Uterus (tissue), 4 donors: Measurements from ENCODE around the gene TMEM184B. TPM values are rescaled to one million over a fixed set of nuclear protein-coding genes. Genes with fewer than 3 reads are reported as not detected.
"Not testable (repeated sequence)": the region's sequence is repeated elsewhere in the genome, so short reads cannot be mapped to it uniquely, and the experiment has no call there.

ENCODE experiments used
- DNase-seq, 2 donors: peaks; one replicate each; pipeline ENCODE4 v3.0.0-alpha.2; 2019 to 2020
- H3K27ac ChIP-seq, 2 donors: fragments of 200-600 bp; sonication (generic); 1 replicate in 1 of 2; 2 replicates in 1 of 2; pipeline ENCODE4 v1.5.1; 2016 to 2018
- H3K27me3 ChIP-seq, 2 donors: fragments of 200-600 bp; sonication (generic); one replicate each; pipeline ENCODE4 v1.5.1; 2018 to 2019; ENCODE audit warnings: control low read depth in 1 of 2
- H3K36me3 ChIP-seq, 2 donors: fragments of 200-600 bp; sonication (generic); one replicate each; pipeline ENCODE4 v1.5.1; 2019; ENCODE audit warnings: control low read depth in 1 of 2
- H3K4me1 ChIP-seq, 2 donors: fragments of 200-600 bp; sonication (generic); one replicate each; pipeline ENCODE4 v1.5.1; 2018 to 2019; ENCODE audit warnings: control low read depth in 1 of 2
- H3K4me3 ChIP-seq, 2 donors: fragments of 200-600 bp; sonication (generic); 1 replicate in 1 of 2; 2 replicates in 1 of 2; pipeline ENCODE4 v1.5.1; 2018 to 2019; ENCODE audit warnings: mild to moderate bottlenecking in 1 of 2
- H3K9me3 ChIP-seq, 2 donors: fragments of 200-600 bp; sonication (generic); one replicate each; pipeline ENCODE4 v1.5.1; 2019; ENCODE audit warnings: control low read depth in 1 of 2
- CTCF ChIP-seq, 4 experiments: fragments of 200-600 bp in 2 of 4; fragments of 450-650 bp in 2 of 4; sonication (generic) in 2 of 4; IDR thresholded peaks; one replicate each; pipeline ENCODE4 v1.5.1; 2016 to 2019; ENCODE audit warnings: antibody characterized with exemption in 4 of 4, mild to moderate bottlenecking in 2 of 4, moderate library complexity in 1 of 4
- POLR2A ChIP-seq, 2 donors: fragments of 450-650 bp; IDR thresholded peaks; one replicate each; pipeline ENCODE4 v1.6.1; 2016; ENCODE audit warnings: antibody characterized with exemption in 2 of 2, mild to moderate bottlenecking in 1 of 2, moderate library complexity in 1 of 2
- intact Hi-C: fragments of 100-400 bp; cut with DNase I; formaldehyde crosslinking; loops from one replicate; pipeline ENCODE4 v1.15.1; 2023; ENCODE audit warnings: low total_unique reads
- total RNA-seq, 4 donors: library from RNA; depleted of rRNA in 3 of 4; stranded (reverse); fragments of >200 nt in 3 of 4; gene quantifications; one replicate each; pipeline versions ENCODE4 v1.1.0 to v1.2.4, GENCODE V29; 2014 to 2023
- donor health status: DM: yes; HTN: yes; CAD: no.

The TMEM184B gene
- total RNA-seq, 4 donors from 2014 or later, result 31.7 to 70.4 (median 50.7) TPM

- Histone ChIP-seq H3K27ac (no peak overlapping the region), H3K9me3 (no peaks in the 10 kb centered on the region), H3K27me3 (no peaks in the 10 kb centered on the region), H3K4me1 (peaks cover 9 to 14% of the 10 kb centered on the region in 2 donors), H3K36me3 (no peaks in the 10 kb centered on the region), H3K4me3 (no peak overlapping the region)
- intact Hi-C loops, result no loop called here
- no peak for TF ChIP-seq CTCF (IDR thresholded peaks at IDR 0.05)
- no peak for TF ChIP-seq POLR2A (IDR thresholded peaks at IDR 0.05)
- DNase-seq, result no peak
Observed at GRCh38 chr22:38235240-38235850, 37.5 kb downstream of the TMEM184B start.

GRCh38 chr22:38233856-38234255, 39.0 kb downstream of the TMEM184B start:
- H3K36me3 ChIP-seq, H3K27me3 ChIP-seq, H3K4me3 ChIP-seq, H3K4me1 ChIP-seq, intact Hi-C loops, H3K9me3 ChIP-seq, H3K27ac ChIP-seq, DNase-seq: not testable (repeated sequence)

GRCh38 chr22:38233427-38233826, 39.4 kb downstream of the TMEM184B start:
- Histone ChIP-seq H3K36me3 (no peaks in the 10 kb centered on the region), H3K9me3 (no peaks in the 10 kb centered on the region), H3K4me3 (no peak overlapping the region), H3K27ac (no peak overlapping the region), H3K27me3 (no peaks in the 10 kb centered on the region), H3K4me1 (peaks cover 0 to 4% of the 10 kb centered on the region in 2 donors)
- DNase-seq, result no peak
- intact Hi-C loops, result no loop called here
- TF ChIP-seq POLR2A (IDR thresholded peaks at IDR 0.05), result no peak
- TF ChIP-seq CTCF (IDR thresholded peaks at IDR 0.05), result no peak

- DNase-seq, result no peak
- intact Hi-C loops, result no loop called here
- H3K4me1 ChIP-seq, result no peaks in the 10 kb centered on the region
- H3K27me3 ChIP-seq, result no peaks in the 10 kb centered on the region
- no peak overlapping the region for H3K27ac ChIP-seq
- TF ChIP-seq POLR2A (IDR thresholded peaks at IDR 0.05) (no peak), CTCF (IDR thresholded peaks at IDR 0.05) (no peak)
- no peaks in the 10 kb centered on the region for H3K9me3 ChIP-seq
- no peaks in the 10 kb centered on the region for H3K36me3 ChIP-seq
- H3K4me3 ChIP-seq, result no peak overlapping the region
Observed at GRCh38 chr22:38232196-38232595, 40.6 kb downstream of the TMEM184B start.

- peak overlapping the region in 1 of 2 donors; percentile 49 for H3K27ac ChIP-seq
- H3K4me3 ChIP-seq, result no peak overlapping the region
- H3K9me3 ChIP-seq, result no peaks in the 10 kb centered on the region
- intact Hi-C loops, result no loop called here
- no peaks in the 10 kb centered on the region for H3K4me1 ChIP-seq
- H3K36me3 ChIP-seq, result no peaks in the 10 kb centered on the region
- no peak for DNase-seq
- no peaks in the 10 kb centered on the region for H3K27me3 ChIP-seq
- TF ChIP-seq POLR2A (IDR thresholded peaks at IDR 0.05) (no peak), CTCF (IDR thresholded peaks at IDR 0.05) (no peak)
Observed at GRCh38 chr22:38230916-38231315, 41.9 kb downstream of the TMEM184B start.
